Activated T-cell treated with anti-CD3 and anti-CD28 coated beads, Interleukin-2, amount 50 U/mL, for 72 hours (primary cell): Measurements from ENCODE around the gene MYBL2. TPM values are rescaled to one million over a fixed set of nuclear protein-coding genes. Genes with fewer than 3 reads are reported as not detected.
A peak's percentile ranks its signal among the peaks of the same experiment; 100 is the strongest.

Source experiments
- ATAC-seq, 2 donors: fragments of 150-1000 bp; cut with Tn5 transposase; replicated peaks in 1 of 2; 2 replicates each; pipeline ENCODE4 v1.10.0; 2021; ENCODE audit warnings: moderate library complexity in 2 of 2, mild to moderate bottlenecking in 1 of 2
- DNase-seq, 2 donors: peaks; one replicate each; pipeline ENCODE4 v3.0.0; 2021 to 2022; ENCODE audit warnings: mixed read lengths in 1 of 2
- H3K27ac Mint-ChIP-seq: one replicate; pipeline ENCODE4 v1.8.0; 2022; ENCODE audit warnings: mild to moderate bottlenecking, moderate library complexity, mixed read lengths
- H3K27me3 Mint-ChIP-seq: one replicate; pipeline ENCODE4 v1.8.0; 2022; ENCODE audit warnings: low read depth, mixed read lengths
- H3K36me3 Mint-ChIP-seq, 2 donors: one replicate each; pipeline ENCODE4 v1.8.0; 2022; ENCODE audit warnings: mixed read lengths in 2 of 2, mild to moderate bottlenecking in 1 of 2; ENCODE audit not compliant: insufficient read depth in 2 of 2
- H3K4me1 Mint-ChIP-seq: one replicate; pipeline ENCODE4 v1.8.0; 2022; ENCODE audit warnings: low read depth, mixed read lengths
- H3K4me3 Mint-ChIP-seq, 2 donors: one replicate each; pipeline ENCODE4 v1.8.0; 2022; ENCODE audit warnings: mild to moderate bottlenecking in 2 of 2, mixed read lengths in 2 of 2, moderate library complexity in 2 of 2
- H3K9me3 Mint-ChIP-seq, 2 donors: one replicate each; pipeline ENCODE4 v1.8.0; 2022; ENCODE audit warnings: mixed read lengths in 2 of 2
- total RNA-seq, 2 donors: library from RNA; stranded (reverse); gene quantifications; one replicate each; pipeline ENCODE4 v1.2.3, GENCODE V29; 2022

MYBL2 gene
- total RNA-seq, 2 donors from 2014 or later = 76.9 to 87.7 TPM

- peaks cover 41% of the 10 kb centered on the region for H3K4me1 Mint-ChIP-seq
- no peaks in the 10 kb centered on the region for H3K27me3 Mint-ChIP-seq
- H3K27ac Mint-ChIP-seq = no peak overlapping the region
- H3K36me3 Mint-ChIP-seq = peaks cover 2 to 21% of the 10 kb centered on the region in 2 donors
- H3K9me3 Mint-ChIP-seq = peaks cover 0 to 2% of the 10 kb centered on the region in 2 donors
- peak in 1 of 2 donors; percentile 8 for ATAC-seq
- no peak overlapping the region for H3K4me3 Mint-ChIP-seq
- no peak for DNase-seq
Observed at GRCh38 chr20:43717616-43717995, 50.7 kb downstream of the MYBL2 start.

DNA sequence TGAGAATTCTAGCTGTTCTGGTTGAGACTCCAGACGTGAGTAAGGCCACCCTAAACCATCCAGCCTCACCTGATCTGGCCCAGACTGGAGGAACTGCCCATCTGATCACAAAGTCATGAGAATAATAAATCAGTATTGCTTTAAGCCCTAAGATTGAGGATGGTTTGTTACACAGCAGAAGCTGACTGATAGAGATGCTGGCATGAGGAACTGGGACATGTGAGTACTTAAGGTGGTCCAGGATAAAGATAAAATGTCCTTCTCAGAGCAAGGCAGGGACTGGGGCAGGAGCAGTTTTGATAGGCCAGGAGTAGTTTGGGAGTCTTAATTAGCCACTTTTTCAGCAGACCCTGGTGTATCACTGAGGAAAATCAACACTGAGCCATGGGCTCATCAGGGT lies 53.1 kb downstream of the MYBL2 start:
- Mint-ChIP-seq H3K27ac (no peak overlapping the region), H3K27me3 (no peaks in the 10 kb centered on the region), H3K9me3 (peaks cover 0 to 2% of the 10 kb centered on the region in 2 donors), H3K36me3 (peaks cover 2 to 15% of the 10 kb centered on the region in 2 donors), H3K4me1 (peaks cover 62% of the 10 kb centered on the region), H3K4me3 (no peak overlapping the region)
- DNase-seq = no peak
- ATAC-seq = no peak

DNA sequence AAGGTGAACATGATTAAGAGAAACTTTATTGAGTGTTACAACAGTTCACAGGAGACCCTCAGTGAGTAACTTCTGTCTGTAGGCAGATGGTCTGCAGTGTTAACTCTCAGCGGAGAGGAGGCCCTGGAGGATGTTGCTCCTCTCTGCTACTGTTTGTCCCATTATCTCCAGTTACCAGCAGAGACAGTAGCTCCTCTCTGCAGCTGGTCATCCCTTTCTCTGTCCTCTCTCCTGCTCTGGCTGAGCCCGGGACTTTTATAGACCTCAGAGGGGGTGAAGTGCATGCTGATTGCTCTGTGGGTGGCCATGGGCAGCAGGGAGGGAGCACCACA lies 54.1 kb downstream of the MYBL2 start:
- no peak overlapping the region for H3K27ac Mint-ChIP-seq
- H3K4me1 Mint-ChIP-seq = peaks cover 62% of the 10 kb centered on the region
- ATAC-seq (no peak), DNase-seq (no peak)
- peaks cover 0 to 2% of the 10 kb centered on the region in 2 donors for H3K9me3 Mint-ChIP-seq
- H3K4me3 Mint-ChIP-seq = no peak overlapping the region
- H3K27me3 Mint-ChIP-seq = no peaks in the 10 kb centered on the region
- H3K36me3 Mint-ChIP-seq = peaks cover 2 to 12% of the 10 kb centered on the region in 2 donors

DNA sequence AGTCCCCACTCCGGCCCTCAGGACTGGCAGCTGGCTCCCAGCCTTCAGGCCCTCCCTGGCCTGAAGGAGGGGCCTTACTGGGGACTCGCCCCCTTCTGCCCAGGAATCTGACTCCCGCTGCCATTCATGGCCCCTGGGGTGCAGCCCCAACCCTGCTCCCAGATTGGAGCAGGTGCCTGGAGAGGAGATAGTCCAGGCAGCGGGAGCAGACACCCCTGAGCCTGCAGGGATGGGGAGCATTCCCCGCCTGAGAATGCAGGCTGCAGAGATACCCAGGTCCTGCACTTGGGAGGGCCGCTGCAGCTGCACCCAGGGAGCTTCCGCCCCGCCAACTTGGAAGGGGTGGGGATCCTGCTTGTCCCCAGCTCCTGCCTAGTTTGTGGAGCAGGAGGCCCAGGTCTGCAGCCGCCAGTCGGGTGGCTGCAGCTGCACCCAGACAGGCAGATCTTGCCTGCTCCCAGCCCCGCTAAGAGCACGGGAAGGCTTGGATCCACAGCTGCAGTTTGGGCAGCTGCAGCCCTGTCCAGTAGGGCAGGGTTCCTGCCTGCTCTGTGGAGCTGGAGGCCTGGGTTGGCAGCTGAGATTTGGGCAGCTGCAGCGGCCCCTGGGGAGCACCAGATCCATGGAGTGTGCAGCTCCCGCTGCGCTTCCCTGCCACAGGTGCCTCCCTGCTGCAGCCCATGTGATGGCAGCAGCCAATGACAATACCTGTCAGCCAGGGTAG lies 54.7 kb downstream of the MYBL2 start:
- Mint-ChIP-seq H3K36me3 (peaks cover 2 to 11% of the 10 kb centered on the region in 2 donors), H3K4me3 (peak overlapping the region; percentile 48 to 80), H3K9me3 (peaks cover 0 to 2% of the 10 kb centered on the region in 2 donors), H3K4me1 (peaks cover 62% of the 10 kb centered on the region), H3K27ac (no peak overlapping the region), H3K27me3 (no peaks in the 10 kb centered on the region)
- ATAC-seq (peak in 1 of 2 donors; percentile 59), DNase-seq (no peak)

DNA sequence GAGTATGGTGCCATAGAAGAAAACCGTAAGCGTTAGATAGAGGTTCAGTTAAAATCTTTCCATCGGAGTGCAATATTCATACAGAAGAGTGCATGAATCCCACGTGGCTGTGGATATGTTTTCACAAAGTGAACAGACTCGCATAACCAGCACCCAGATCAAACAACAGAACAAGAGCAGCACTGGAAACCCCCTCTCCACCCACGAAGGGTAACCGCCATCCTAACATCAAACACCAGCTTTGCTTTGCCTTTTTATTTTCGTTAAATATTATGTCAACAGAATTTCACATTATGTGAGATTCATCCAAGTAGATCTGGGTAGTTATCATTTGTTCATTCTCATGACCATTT lies 55.2 kb downstream of the MYBL2 start:
- ATAC-seq = peak; percentile 69 to 82
- peak overlapping the region; percentile 48 to 80 for H3K4me3 Mint-ChIP-seq

DNA sequence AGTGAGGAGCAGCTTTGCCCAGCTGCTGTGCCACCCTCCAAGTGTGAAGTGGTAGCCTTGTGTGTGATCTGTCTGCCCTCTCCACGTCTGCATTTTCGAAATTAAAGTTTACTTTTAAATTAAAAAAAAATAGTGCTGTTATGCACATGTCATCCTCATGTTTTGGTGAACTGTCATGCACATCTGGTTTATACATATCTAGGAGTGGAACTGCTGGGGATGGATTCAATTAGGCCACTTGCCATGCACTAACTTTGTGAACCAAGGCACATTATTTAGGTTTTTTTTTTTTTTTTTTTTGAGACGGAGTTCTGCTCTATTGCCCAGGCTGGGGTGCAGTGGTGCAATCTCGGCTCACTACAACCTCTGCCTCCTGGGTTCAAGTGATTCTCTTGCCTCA lies 56.3 kb downstream of the MYBL2 start:
- DNase-seq (no peak), ATAC-seq (no peak)
- Mint-ChIP-seq H3K27ac (no peak overlapping the region), H3K27me3 (no peaks in the 10 kb centered on the region), H3K4me1 (peaks cover 56% of the 10 kb centered on the region), H3K4me3 (no peak overlapping the region), H3K36me3 (peaks cover 4 to 11% of the 10 kb centered on the region in 2 donors), H3K9me3 (peaks cover 0 to 2% of the 10 kb centered on the region in 2 donors)

More for the DNA sequence above, 55.2 kb downstream of the MYBL2 start:
- Mint-ChIP-seq H3K9me3 (peaks cover 0 to 2% of the 10 kb centered on the region in 2 donors), H3K4me1 (peaks cover 62% of the 10 kb centered on the region), H3K27ac (no peak overlapping the region), H3K36me3 (peaks cover 2 to 11% of the 10 kb centered on the region in 2 donors), H3K27me3 (no peaks in the 10 kb centered on the region)
- DNase-seq = peak; percentile 41 to 65

GRCh38 chr20:43723735-43724134 lies 56.8 kb downstream of the MYBL2 start:
- peaks cover 57% of the 10 kb centered on the region for H3K4me1 Mint-ChIP-seq
- H3K9me3 Mint-ChIP-seq = peaks cover 0 to 3% of the 10 kb centered on the region in 2 donors
- H3K27ac Mint-ChIP-seq = peak overlapping the region; percentile 35
- peaks cover 4 to 15% of the 10 kb centered on the region in 2 donors for H3K36me3 Mint-ChIP-seq
- H3K4me3 Mint-ChIP-seq = no peak overlapping the region
- ATAC-seq (no peak), DNase-seq (no peak)
- no peaks in the 10 kb centered on the region for H3K27me3 Mint-ChIP-seq

DNA sequence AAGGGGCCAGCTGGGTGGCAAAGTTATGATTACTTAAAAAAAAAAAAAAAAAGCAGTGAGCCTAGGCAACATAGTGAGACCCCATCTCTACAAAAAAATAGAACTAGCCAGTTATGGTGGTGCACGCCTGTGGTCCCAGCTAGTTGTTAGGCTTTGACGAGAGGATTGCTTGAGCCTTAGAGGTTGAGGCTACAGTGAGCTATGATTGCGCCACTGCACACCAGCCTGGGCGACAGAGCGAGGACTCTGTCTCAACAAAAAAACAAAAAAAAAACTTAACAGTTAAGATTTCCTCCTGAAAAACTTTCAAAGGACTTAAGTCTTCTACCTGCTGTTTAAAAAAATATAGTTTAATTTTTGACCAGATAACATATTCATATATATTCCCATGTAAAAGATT lies 57.5 kb downstream of the MYBL2 start:
- ATAC-seq (no peak), DNase-seq (no peak)
- no peak overlapping the region for H3K27ac Mint-ChIP-seq
- peaks cover 2 to 10% of the 10 kb centered on the region in 2 donors for H3K36me3 Mint-ChIP-seq
- peaks cover 55% of the 10 kb centered on the region for H3K4me1 Mint-ChIP-seq
- no peaks in the 10 kb centered on the region for H3K27me3 Mint-ChIP-seq
- no peak overlapping the region for H3K4me3 Mint-ChIP-seq
- H3K9me3 Mint-ChIP-seq = peaks cover 0 to 3% of the 10 kb centered on the region in 2 donors

DNA sequence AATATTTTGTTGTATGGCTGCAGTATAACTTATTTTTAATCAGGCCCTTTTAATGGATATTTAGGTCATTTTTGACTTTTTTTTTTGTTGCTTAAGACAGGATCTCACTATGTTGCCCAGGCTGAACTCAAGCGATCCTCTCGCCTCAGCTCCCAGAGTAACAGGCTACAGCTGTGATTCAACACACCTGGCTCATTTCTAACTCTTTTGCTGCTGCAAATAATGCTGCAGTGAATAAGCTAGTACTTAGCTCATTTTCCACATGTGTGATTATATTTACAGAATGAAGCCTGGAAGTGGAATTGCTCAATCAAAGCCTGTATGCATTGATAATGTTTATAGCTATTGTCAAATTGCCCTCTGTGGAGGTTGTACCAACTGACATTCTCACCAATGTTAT lies 58.8 kb downstream of the MYBL2 start:
- peaks cover 47% of the 10 kb centered on the region for H3K4me1 Mint-ChIP-seq
- H3K27me3 Mint-ChIP-seq = no peaks in the 10 kb centered on the region
- no peak overlapping the region for H3K4me3 Mint-ChIP-seq
- peaks cover 2 to 4% of the 10 kb centered on the region in 2 donors for H3K36me3 Mint-ChIP-seq
- peaks cover 0 to 1% of the 10 kb centered on the region in 2 donors for H3K9me3 Mint-ChIP-seq
- no peak overlapping the region for H3K27ac Mint-ChIP-seq
- ATAC-seq (no peak), DNase-seq (no peak)

GRCh38 chr20:43726333-43726732 lies 59.4 kb downstream of the MYBL2 start:
- Mint-ChIP-seq H3K4me3 (no peak overlapping the region), H3K4me1 (peaks cover 45% of the 10 kb centered on the region), H3K36me3 (peaks cover 2 to 4% of the 10 kb centered on the region in 2 donors), H3K27ac (no peak overlapping the region), H3K9me3 (peaks cover 0 to 1% of the 10 kb centered on the region in 2 donors), H3K27me3 (no peaks in the 10 kb centered on the region)
- DNase-seq (no peak), ATAC-seq (no peak)

GRCh38 chr20:43726811-43727338 lies 60.0 kb downstream of the MYBL2 start, which contains the start of gene GTSF1L:
Gene GTSF1L, minus strand, starts transcription at chr20:43727002. Its CDS starts 308 bp downstream, at chr20:43726694.
- Mint-ChIP-seq H3K4me1 (peaks cover 48% of the 10 kb centered on the region), H3K9me3 (peaks cover 0 to 1% of the 10 kb centered on the region in 2 donors), H3K36me3 (peaks cover 2 to 4% of the 10 kb centered on the region in 2 donors), H3K4me3 (no peak within 1 kb of the TSS), H3K27me3 (no peaks in the 10 kb centered on the region), H3K27ac (no peak within 1 kb of the TSS)
- ATAC-seq (no peak), DNase-seq (no peak)

GRCh38 chr20:43727980-43728590 lies 61.2 kb downstream of the MYBL2 start:
- peaks cover 47% of the 10 kb centered on the region for H3K4me1 Mint-ChIP-seq
- peaks cover 0 to 1% of the 10 kb centered on the region in 2 donors for H3K9me3 Mint-ChIP-seq
- H3K36me3 Mint-ChIP-seq = peaks cover 2 to 4% of the 10 kb centered on the region in 2 donors
- H3K27me3 Mint-ChIP-seq = no peaks in the 10 kb centered on the region
- no peak overlapping the region for H3K4me3 Mint-ChIP-seq
- DNase-seq = no peak
- ATAC-seq = no peak
- no peak overlapping the region for H3K27ac Mint-ChIP-seq

DNA sequence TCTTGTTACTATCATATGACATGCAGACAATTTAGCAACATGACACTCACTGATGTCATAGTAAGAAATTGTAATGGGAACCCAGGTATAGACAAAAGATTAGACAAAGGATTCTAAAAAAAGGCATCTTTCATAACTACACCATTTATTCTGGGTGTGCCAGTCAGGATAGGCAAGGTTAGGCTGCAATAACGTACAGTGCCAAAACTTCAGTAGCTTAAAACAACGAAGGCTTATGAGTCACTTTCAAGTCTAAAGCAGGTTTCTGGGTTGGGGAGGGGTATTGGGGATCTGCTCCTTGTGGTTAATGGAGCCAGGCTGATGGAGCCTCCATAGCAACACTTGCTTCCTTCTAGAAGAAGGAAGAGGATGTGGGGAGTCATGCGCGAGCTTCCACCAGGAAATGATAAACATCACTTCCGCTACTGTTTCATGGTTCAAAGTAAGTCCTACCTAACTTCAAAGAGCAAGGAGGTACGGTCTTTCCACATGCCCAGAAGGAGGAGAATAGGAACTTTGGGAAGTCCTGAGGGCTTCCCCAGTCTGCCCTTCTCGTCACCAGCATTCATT lies 61.9 kb downstream of the MYBL2 start:
- Mint-ChIP-seq H3K27ac (no peak overlapping the region), H3K36me3 (peaks cover 2 to 4% of the 10 kb centered on the region in 2 donors), H3K4me1 (peaks cover 47% of the 10 kb centered on the region), H3K27me3 (no peaks in the 10 kb centered on the region), H3K9me3 (peaks cover 0 to 1% of the 10 kb centered on the region in 2 donors), H3K4me3 (no peak overlapping the region)
- no peak for DNase-seq
- no peak for ATAC-seq
